ENCODE measurements around the gene ZNF273.
"Not testable (repeated sequence)": the region's sequence is repeated elsewhere in the genome, so short reads cannot be mapped to it uniquely, and the experiment has no call there.

ZNF273 gene

GRCh38 chr7:64890761-64891362, 12.2 kb upstream of the ZNF273 start:
- no peak for DNase-seq

- DNase-seq = not testable (repeated sequence)
Measured at GRCh38 chr7:64891363-64892081, 11.6 kb upstream of the ZNF273 start.

- DNase-seq = no peak
Measured at GRCh38 chr7:64892116-64892515, 11.0 kb upstream of the ZNF273 start.

- DNase-seq = no peak
Measured at GRCh38 chr7:64892666-64893309, 10.3 kb upstream of the ZNF273 start.

- no peak for DNase-seq
Measured at GRCh38 chr7:64893401-64893800, 9.7 kb upstream of the ZNF273 start.

- not testable (repeated sequence) for DNase-seq
Measured at GRCh38 chr7:64902461-64902805, 640 bp upstream of the ZNF273 start.

- DNase-seq = no peak
Measured at GRCh38 chr7:64904008-64904407, 935 bp downstream of the ZNF273 start.

- no peak for DNase-seq
Measured at GRCh38 chr7:64905133-64905532, 2.1 kb downstream of the ZNF273 start.

- no peak for DNase-seq
Measured at GRCh38 chr7:64905547-64905946, 2.5 kb downstream of the ZNF273 start.

GRCh38 chr7:64907641-64908326, 4.7 kb downstream of the ZNF273 start:
- DNase-seq = no peak

GRCh38 chr7:64908358-64908757, 5.3 kb downstream of the ZNF273 start:
- no peak for DNase-seq

GRCh38 chr7:64914557-64914956, 11.5 kb downstream of the ZNF273 start:
- no peak for DNase-seq

- DNase-seq = not testable (repeated sequence)
Measured at GRCh38 chr7:64915301-64915700, 12.2 kb downstream of the ZNF273 start.

GRCh38 chr7:64928252-64929187, 25.4 kb downstream of the ZNF273 start:
- not testable (repeated sequence) for DNase-seq

GRCh38 chr7:64934478-64934877, 31.4 kb downstream of the ZNF273 start:
- no peak for DNase-seq

- DNase-seq = no peak
Measured at GRCh38 chr7:64938540-64938939, 35.5 kb downstream of the ZNF273 start.

GRCh38 chr7:64940021-64940420, 36.9 kb downstream of the ZNF273 start:
- DNase-seq = not testable (repeated sequence)

- not testable (repeated sequence) for DNase-seq
Measured at GRCh38 chr7:64944667-64945502, 41.8 kb downstream of the ZNF273 start.

GRCh38 chr7:64945503-64946175, 42.6 kb downstream of the ZNF273 start:
- DNase-seq = no peak

GRCh38 chr7:64946772-64947171, 43.7 kb downstream of the ZNF273 start:
- peak; percentile 8 for DNase-seq

All from stimulated activated CD4-positive, alpha-beta T cell treated with anti-CD3 and anti-CD28 coated beads, Interleukin-4, amount 100 ng/mL, for 24 hours (primary cell).